Measurements from ENCODE around the gene MYBPHL. TPM values are rescaled to one million over a fixed set of nuclear protein-coding genes. Genes with fewer than 3 reads are reported as not detected.

Gene MYBPHL
- total and polyA plus RNA-seq, 2 of the 13 experiments (the other 11 are each of a cell fraction or from before 2014, with no cell fraction given): 3.7 to 3.8 TPM

DNA sequence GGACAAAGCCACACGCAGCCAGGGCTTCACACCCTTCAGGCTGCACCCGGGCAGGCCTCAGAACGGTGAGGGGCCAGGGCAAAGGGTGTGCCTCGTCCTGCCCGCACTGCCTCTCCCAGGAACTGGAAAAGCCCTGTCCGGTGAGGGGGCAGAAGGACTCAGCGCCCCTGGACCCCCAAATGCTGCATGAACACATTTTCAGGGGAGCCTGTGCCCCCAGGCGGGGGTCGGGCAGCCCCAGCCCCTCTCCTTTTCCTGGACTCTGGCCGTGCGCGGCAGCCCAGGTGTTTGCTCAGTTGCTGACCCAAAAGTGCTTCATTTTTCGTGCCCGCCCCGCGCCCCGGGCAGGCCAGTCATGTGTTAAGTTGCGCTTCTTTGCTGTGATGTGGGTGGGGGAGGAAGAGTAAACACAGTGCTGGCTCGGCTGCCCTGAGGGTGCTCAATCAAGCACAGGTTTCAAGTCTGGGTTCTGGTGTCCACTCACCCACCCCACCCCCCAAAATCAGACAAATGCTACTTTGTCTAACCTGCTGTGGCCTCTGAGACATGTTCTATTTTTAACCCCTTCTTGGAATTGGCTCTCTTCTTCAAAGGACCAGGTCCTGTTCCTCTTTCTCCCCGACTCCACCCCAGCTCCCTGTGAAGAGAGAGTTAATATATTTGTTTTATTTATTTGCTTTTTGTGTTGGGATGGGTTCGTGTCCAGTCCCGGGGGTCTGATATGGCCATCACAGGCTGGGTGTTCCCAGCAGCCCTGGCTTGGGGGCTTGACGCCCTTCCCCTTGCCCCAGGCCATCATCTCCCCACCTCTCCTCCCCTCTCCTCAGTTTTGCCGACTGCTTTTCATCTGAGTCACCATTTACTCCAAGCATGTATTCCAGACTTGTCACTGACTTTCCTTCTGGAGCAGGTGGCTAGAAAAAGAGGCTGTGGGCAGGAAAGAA lies 32.0 kb downstream of the MYBPHL start (continued):
- TF ChIP-seq, protein P1, sequence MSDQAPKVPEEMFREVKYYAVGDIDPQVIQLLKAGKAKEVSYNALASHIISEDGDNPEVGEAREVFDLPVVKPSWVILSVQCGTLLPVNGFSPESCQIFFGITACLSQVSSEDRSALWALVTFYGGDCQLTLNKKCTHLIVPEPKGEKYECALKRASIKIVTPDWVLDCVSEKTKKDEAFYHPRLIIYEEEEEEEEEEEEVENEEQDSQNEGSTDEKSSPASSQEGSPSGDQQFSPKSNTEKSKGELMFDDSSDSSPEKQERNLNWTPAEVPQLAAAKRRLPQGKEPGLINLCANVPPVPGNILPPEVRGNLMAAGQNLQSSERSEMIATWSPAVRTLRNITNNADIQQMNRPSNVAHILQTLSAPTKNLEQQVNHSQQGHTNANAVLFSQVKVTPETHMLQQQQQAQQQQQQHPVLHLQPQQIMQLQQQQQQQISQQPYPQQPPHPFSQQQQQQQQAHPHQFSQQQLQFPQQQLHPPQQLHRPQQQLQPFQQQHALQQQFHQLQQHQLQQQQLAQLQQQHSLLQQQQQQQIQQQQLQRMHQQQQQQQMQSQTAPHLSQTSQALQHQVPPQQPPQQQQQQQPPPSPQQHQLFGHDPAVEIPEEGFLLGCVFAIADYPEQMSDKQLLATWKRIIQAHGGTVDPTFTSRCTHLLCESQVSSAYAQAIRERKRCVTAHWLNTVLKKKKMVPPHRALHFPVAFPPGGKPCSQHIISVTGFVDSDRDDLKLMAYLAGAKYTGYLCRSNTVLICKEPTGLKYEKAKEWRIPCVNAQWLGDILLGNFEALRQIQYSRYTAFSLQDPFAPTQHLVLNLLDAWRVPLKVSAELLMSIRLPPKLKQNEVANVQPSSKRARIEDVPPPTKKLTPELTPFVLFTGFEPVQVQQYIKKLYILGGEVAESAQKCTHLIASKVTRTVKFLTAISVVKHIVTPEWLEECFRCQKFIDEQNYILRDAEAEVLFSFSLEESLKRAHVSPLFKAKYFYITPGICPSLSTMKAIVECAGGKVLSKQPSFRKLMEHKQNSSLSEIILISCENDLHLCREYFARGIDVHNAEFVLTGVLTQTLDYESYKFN (CRISPR knock-in tag; conservative IDR thresholded peaks at IDR 0.05): peak; percentile 87
- TF ChIP-seq ZFP41 (CRISPR knock-in tag; IDR thresholded peaks at IDR 0.05; ENCODE audit: borderline replicate concordance): no peak
- peak; percentile 92 for TF ChIP-seq HNRNPL (IDR thresholded peaks at IDR 0.05; ENCODE audit: low read depth, low read length)
- TF ChIP-seq ZNF891 (CRISPR knock-in tag; IDR thresholded peaks at IDR 0.05): peak; percentile 44; the same call in 1 of the 2 replicates
- TF ChIP-seq DMAP1 (CRISPR knock-in tag; IDR thresholded peaks at IDR 0.05): peak; percentile 85
- TF ChIP-seq TBX3 (IDR thresholded peaks at IDR 0.05; ENCODE audit: borderline replicate concordance): peak; percentile 44; the same call in 1 of the 2 replicates
- TF ChIP-seq ATF7-NPFF (CRISPR knock-in tag; IDR thresholded peaks at IDR 0.05; ENCODE audit: low read depth): peak; percentile 28; the same call in 1 of the 2 replicates
- TF ChIP-seq SMAD3 (CRISPR knock-in tag; IDR thresholded peaks at IDR 0.05): no peak
- TF ChIP-seq, protein P2, sequence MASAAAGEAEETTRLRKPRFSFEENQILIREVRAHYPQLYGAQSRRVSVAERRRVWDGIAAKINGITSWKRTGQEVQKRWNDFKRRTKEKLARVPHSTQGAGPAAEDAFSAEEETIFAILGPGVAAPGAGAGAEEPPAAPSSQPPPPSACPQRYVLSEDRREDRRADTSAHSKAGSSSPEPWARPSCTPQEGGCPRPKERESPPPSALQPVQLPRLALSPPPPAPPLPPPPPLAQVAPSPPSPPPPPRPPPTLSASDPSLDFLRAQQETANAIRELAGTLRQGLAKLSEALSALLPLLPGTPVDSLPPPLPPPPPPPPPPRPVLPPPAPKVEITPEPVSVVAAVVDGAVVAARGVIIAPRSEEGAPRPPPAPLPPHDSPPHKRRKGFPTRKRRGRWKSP (CRISPR knock-in tag; IDR thresholded peaks at IDR 0.05): peak; percentile 71; the same call in 1 of the 2 replicates
- TF ChIP-seq, protein P3, sequence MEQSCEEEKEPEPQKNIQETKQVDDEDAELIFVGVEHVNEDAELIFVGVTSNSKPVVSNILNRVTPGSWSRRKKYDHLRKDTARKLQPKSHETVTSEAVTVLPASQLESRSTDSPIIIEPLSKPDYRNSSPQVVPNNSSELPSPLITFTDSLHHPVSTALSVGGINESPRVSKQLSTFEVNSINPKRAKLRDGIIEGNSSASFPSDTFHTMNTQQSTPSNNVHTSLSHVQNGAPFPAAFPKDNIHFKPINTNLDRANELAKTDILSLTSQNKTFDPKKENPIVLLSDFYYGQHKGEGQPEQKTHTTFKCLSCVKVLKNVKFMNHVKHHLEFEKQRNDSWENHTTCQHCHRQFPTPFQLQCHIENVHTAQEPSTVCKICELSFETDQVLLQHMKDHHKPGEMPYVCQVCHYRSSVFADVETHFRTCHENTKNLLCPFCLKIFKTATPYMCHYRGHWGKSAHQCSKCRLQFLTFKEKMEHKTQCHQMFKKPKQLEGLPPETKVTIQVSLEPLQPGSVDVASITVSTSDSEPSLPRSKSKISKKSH (CRISPR knock-in tag; IDR thresholded peaks at IDR 0.05; ENCODE audit: borderline replicate concordance): 0 out of 2 replicates have a peak, but pooled peaks have one; percentile 15
- TF ChIP-seq, protein P4, sequence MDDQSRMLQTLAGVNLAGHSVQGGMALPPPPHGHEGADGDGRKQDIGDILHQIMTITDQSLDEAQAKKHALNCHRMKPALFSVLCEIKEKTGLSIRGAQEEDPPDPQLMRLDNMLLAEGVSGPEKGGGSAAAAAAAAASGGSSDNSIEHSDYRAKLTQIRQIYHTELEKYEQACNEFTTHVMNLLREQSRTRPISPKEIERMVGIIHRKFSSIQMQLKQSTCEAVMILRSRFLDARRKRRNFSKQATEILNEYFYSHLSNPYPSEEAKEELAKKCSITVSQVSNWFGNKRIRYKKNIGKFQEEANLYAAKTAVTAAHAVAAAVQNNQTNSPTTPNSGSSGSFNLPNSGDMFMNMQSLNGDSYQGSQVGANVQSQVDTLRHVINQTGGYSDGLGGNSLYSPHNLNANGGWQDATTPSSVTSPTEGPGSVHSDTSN (CRISPR knock-in tag; IDR thresholded peaks at IDR 0.05; ENCODE audit: borderline replicate concordance): 0 out of 2 replicates have a peak, but pooled peaks have one; percentile 67
- TF ChIP-seq RXRA (CRISPR knock-in tag; IDR thresholded peaks at IDR 0.05): peak; percentile 82
- no peak; the same call in 2 of the 3 replicates for TF ChIP-seq MXI1 (IDR thresholded peaks at IDR 0.05; ENCODE audit: borderline replicate concordance, low read depth, low read length)
- peak; percentile 49; the same call in 1 of the 2 replicates for TF ChIP-seq BRD4 (CRISPR knock-in tag; IDR thresholded peaks at IDR 0.05)
- TF ChIP-seq CEBPB (IDR thresholded peaks at IDR 0.05; ENCODE audit: borderline replicate concordance, low read depth, low read length): no peak
- no peak for TF ChIP-seq CAMTA2 (CRISPR knock-in tag; IDR thresholded peaks at IDR 0.05; ENCODE audit: borderline replicate concordance)
